GM13976 (cell line): ENCODE data around the gene POMGNT1.

Source experiments
- DNase-seq: peaks from one replicate; pipeline ENCODE4 v3.0.0; 2012; ENCODE audit warnings: low spot score
- in situ Hi-C: fragments of 300-500 bp; cut with MboI; formaldehyde crosslinking; loops from one replicate; pipeline ENCODE4 v1.12.0; 2022; ENCODE audit warnings: low sequenced_read_pairs, mixed read lengths, inconsistent platforms; ENCODE audit not compliant: unreplicated experiment
- TF ChIP-seq, protein P1 (sequence below): IDR thresholded peaks from 2 replicates; pipeline ENCODE4 v1.5.1; 2012; ENCODE audit warnings: borderline replicate concordance, mild to moderate bottlenecking; ENCODE audit not compliant: insufficient read depth; ENCODE audit errors: extremely low read depth, missing control alignments, control extremely low read depth

POMGNT1 gene

DNA sequence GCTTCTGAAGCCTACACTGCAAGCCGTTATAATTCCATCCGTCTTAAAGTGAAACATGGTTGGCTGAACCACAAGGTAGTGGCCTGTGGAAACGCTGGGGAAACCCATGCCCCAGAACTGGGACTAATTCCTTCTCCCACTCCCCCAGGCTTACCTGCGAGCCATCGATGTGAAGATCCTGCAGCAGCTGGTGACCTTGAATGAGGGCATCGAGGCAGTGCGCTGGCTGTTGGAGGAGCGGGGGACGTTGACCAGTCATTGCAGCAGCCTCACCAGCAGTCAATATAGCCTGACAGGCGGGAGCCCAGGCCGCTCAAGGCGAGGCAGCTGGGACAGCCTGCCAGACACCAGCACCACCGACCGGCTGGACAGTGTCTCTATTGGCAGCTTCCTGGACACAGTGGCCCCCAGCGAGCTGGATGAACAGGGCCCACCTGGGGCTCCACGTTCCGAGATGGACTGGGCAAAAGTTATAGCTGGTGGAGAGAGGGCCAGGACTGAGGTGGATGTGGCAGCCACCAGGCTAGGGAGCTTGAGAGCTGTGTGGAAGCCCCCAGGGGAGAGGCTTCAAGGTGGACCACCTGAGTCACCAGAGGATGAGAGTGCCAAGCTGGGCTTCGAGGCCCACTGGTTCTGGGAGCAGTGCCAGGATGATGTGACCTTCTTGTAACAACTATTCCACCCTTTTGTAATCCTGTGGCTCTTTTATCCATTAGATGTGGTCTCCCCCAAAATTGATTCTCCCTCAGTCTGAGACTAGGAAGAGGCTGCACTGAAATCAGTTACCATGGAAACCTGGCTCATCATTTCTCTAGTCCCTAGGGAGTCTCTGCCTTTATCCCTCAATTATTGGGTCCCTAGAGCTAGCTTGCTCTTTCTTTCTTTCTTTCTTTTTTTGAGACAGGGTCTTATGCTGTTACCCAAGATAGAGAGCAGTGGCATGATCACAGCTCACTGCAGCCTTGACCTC lies 21.6 kb upstream of the POMGNT1 start:
- no peak for DNase-seq
- TF ChIP-seq, protein P1, sequence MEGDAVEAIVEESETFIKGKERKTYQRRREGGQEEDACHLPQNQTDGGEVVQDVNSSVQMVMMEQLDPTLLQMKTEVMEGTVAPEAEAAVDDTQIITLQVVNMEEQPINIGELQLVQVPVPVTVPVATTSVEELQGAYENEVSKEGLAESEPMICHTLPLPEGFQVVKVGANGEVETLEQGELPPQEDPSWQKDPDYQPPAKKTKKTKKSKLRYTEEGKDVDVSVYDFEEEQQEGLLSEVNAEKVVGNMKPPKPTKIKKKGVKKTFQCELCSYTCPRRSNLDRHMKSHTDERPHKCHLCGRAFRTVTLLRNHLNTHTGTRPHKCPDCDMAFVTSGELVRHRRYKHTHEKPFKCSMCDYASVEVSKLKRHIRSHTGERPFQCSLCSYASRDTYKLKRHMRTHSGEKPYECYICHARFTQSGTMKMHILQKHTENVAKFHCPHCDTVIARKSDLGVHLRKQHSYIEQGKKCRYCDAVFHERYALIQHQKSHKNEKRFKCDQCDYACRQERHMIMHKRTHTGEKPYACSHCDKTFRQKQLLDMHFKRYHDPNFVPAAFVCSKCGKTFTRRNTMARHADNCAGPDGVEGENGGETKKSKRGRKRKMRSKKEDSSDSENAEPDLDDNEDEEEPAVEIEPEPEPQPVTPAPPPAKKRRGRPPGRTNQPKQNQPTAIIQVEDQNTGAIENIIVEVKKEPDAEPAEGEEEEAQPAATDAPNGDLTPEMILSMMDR, result no peak
- in situ Hi-C loops, result no loop called here

DNA sequence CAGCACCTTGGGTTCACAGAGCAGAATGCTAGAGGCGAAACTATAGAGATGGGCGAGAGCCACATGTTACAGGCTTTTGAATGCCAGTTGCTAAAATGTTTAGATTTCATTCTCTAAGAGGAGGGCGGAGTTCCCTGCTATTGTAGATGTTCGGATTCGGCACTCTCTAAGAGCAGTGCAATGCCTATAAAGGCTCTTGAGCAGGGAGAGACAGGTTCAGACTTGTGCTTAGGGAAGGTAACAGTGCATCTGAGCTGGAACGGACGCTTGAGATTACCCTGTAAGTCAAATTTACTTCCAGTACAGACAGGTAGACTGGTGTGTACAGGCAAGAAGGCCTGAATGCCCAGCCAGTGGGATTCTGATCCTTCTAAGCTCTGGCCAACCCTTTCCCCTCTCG lies 20.2 kb upstream of the POMGNT1 start:
- TF ChIP-seq, protein P1, result no peak
- in situ Hi-C loops, result no loop called here
- DNase-seq, result no peak

DNA sequence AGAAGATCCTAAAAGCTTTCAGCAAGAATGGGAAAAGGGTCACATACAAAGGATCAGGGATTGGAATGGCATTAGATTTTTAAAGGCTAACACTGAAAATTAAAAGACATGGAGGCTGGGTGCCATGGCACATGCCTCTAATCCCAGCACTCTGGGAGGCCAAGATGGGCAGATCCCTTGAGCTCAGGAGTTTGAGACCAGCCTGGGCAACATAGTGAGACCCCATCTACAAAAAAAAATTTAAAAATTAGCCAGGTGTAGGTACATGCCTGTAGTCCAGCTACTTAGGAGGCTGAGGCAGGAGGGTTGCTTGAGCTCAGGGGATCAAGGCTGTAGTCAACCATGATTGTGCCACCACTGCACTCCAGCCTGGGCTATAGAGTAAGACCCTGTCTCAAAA lies 17.3 kb upstream of the POMGNT1 start:
- in situ Hi-C loops, result no loop called here
- TF ChIP-seq, protein P1, result no peak
- no peak for DNase-seq

DNA sequence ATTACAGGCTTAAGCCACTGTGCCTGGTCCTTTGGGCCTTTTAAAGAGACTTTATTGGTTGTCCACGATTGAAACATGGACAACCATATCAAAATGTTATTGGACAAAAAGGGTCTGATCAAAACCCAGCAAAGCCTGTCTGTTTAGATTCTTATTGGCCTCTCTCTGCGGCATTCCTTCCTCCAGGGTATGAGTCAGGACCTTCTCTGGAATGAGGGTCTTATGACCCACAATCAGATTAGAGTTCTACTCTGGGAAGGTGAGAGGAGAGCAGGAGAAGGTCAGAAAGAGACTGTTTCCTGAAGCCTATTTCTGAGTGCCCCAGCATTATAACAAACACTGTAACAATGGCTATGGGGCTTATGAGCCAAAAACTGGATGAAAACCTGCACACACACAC lies 12.8 kb upstream of the POMGNT1 start:
- DNase-seq, result no peak
- TF ChIP-seq, protein P1, result no peak
- in situ Hi-C loops, result no loop called here

DNA sequence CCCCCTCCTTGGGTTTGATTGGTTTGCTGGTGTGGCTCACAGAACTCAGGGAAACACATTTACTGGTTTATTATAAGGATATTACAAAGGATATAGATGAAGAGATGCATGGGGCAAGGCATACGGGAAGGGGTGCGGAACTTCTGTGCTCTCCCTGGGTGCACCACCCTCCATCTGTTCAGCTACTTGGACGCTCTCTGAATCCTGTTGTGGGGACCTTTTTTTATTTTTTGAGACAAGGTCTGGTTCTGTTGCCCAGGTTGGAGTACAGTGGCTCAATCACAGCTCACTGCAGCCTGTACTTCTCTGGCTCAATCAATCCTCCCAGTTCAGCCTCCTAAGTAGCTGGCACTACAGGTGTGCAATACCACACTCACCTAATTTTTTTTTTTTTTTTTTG lies 12.3 kb upstream of the POMGNT1 start:
- in situ Hi-C loops, result no loop called here
- TF ChIP-seq, protein P1, result no peak
- DNase-seq, result no peak

DNA sequence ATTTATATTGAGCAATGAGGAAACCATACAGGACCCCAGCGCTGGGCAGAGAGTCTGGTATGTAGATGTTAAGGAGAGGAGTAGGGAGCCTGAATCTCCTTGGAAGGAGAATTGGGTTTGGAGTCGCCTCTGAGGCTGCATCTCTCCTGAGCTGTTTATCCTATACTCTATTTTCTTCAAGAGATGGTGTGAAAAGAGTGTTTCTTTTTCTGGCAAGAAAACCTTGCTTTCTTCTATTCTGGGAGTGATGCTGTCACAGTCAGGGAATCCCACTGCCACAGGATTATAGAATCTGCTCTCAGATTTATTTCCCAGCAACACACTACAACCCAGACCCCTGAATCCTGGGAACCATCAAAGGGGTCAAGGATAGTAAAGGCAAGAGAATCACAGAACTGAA lies 8.2 kb upstream of the POMGNT1 start:
- DNase-seq, result no peak
- TF ChIP-seq, protein P1, result no peak
- in situ Hi-C loops, result no loop called here
